H1 (cell line): Measurements from ENCODE around the gene CELF2. TPM values are rescaled to one million over a fixed set of nuclear protein-coding genes. Genes with fewer than 3 reads are reported as not detected.

ENCODE experiments used
- CTCF ChIA-PET: fragments of 300-600 bp; sonication (Branson Sonifier 250); formaldehyde crosslinking; loops from one replicate; lab custom pipeline; 2021; ENCODE audit not compliant: partially characterized antibody; lab: Charles Lee
- POLR2A ChIA-PET: fragments of 300-600 bp; sonication (Branson Sonifier 250); formaldehyde crosslinking; loops from one replicate; lab custom pipeline; 2021; ENCODE audit warnings: inconsistent platforms; ENCODE audit not compliant: partially characterized antibody; lab: Charles Lee
- DNase-seq, 2 experiments: peaks; one replicate each; pipeline versions ENCODE4 v3.0.0 to v3.0.0-alpha.2; 2010 to 2022; ENCODE audit warnings: low spot score in 2 of 2, low read depth in 1 of 2, mixed read lengths in 1 of 2
- FAIRE-seq: peaks from 2 replicates; lab custom pipeline; 2011; peaks lifted over from hg19 to GRCh38; lab: Jason Lieb, UNC
- H2AFZ ChIP-seq: 2 replicates; pipeline ENCODE4 v1.8.1; 2012; ENCODE audit warnings: low read length, inconsistent platforms
- H2AK5ac ChIP-seq: 2 replicates; pipeline ENCODE4 v1.6.1; 2013; ENCODE audit warnings: low read depth, low read length
- H2BK120ac ChIP-seq: replicated peaks from 2 replicates; pipeline ENCODE3; 2013; ENCODE audit warnings: low read depth, low read length, inconsistent platforms
- H2BK12ac ChIP-seq: 2 replicates; pipeline ENCODE4 v1.6.1; 2013; ENCODE audit warnings: low read depth, low read length
- H2BK15ac ChIP-seq: 2 replicates; pipeline ENCODE4 v1.6.1; 2013; ENCODE audit warnings: low read length
- H2BK20ac ChIP-seq: 2 replicates; pipeline ENCODE4 v1.6.1; 2013; ENCODE audit warnings: low read length
- H2BK5ac ChIP-seq: 2 replicates; pipeline ENCODE4 v1.6.1; 2013; ENCODE audit warnings: low read depth, low read length
- H3K14ac ChIP-seq: 2 replicates; pipeline ENCODE4 v1.6.1; 2013; ENCODE audit warnings: inconsistent platforms; ENCODE audit not compliant: insufficient read length
- H3K18ac ChIP-seq: 2 replicates; pipeline ENCODE4 v1.6.1; 2013; ENCODE audit warnings: low read length; ENCODE audit errors: extremely low read depth
- H3K23ac ChIP-seq: 2 replicates; pipeline ENCODE4 v1.6.1; 2013; ENCODE audit warnings: inconsistent platforms; ENCODE audit not compliant: insufficient read length
- H3K23me2 ChIP-seq: 2 replicates; pipeline ENCODE4 v1.6.1; 2013; ENCODE audit warnings: low read depth, low read length
- H3K27ac ChIP-seq: 2 replicates; pipeline ENCODE4 v1.6.1; 2011; ENCODE audit warnings: low read depth, low read length, inconsistent platforms
- H3K27me3 ChIP-seq, 4 experiments: replicated peaks in 1 of 4; 1 replicate in 1 of 4; 2 replicates in 3 of 4; pipeline versions ENCODE4 v1.6.1 to v1.8.1; 2011 to 2013; ENCODE audit warnings: low read length in 3 of 4, mild to moderate bottlenecking in 3 of 4, inconsistent platforms in 2 of 4, mixed read lengths in 2 of 4, moderate library complexity in 1 of 4; ENCODE audit not compliant: control insufficient read depth in 3 of 4, insufficient read depth in 3 of 4; ENCODE audit errors: extremely low read depth in 1 of 4
- H3K36me3 ChIP-seq, 4 experiments: 2 replicates each; pipeline versions ENCODE4 v1.6.1 to v1.8.1; 2011 to 2013; ENCODE audit warnings: mild to moderate bottlenecking in 4 of 4, low read length in 3 of 4, moderate library complexity in 2 of 4, control low read depth in 1 of 4, inconsistent platforms in 1 of 4; ENCODE audit not compliant: insufficient read depth in 4 of 4, control insufficient read depth in 2 of 4
- H3K4ac ChIP-seq: replicated peaks from 2 replicates; pipeline ENCODE3; 2013; ENCODE audit warnings: low read length, low read depth, mixed read lengths, inconsistent platforms; ENCODE audit not compliant: insufficient read length
- H3K4me1 ChIP-seq, 4 experiments: replicated peaks in 1 of 4; 1 replicate in 1 of 4; 2 replicates in 3 of 4; pipeline versions ENCODE4 v1.6.1 to v1.8.1; 2011 to 2013; ENCODE audit warnings: low read length in 3 of 4, inconsistent platforms in 2 of 4, mixed read lengths in 1 of 4; ENCODE audit not compliant: insufficient read depth in 4 of 4, control insufficient read depth in 3 of 4
- H3K4me2 ChIP-seq, 2 experiments: 2 replicates each; pipeline versions ENCODE4 v1.6.1 to v1.8.1; 2011 to 2013; ENCODE audit warnings: low read depth in 2 of 2, low read length in 2 of 2, control low read depth in 1 of 2, inconsistent platforms in 1 of 2, mild to moderate bottlenecking in 1 of 2; ENCODE audit not compliant: insufficient read depth in 1 of 2
- H3K4me3 ChIP-seq, 4 experiments: fragments of 200-600, 300-600 bp in 1 of 4; sonication (generic), shearing (Covaris generic), sonication (Bioruptor Twin) in 1 of 4; 2 replicates each; pipeline versions ENCODE4 v1.5.1 to v1.8.1; 2011 to 2016; ENCODE audit warnings: low read length in 4 of 4, low read depth in 3 of 4, control low read depth in 2 of 4, inconsistent platforms in 2 of 4, mild to moderate bottlenecking in 2 of 4, mixed read lengths in 1 of 4, moderate library complexity in 1 of 4; ENCODE audit not compliant: insufficient read depth in 2 of 4; ENCODE audit errors: extremely low read depth in 1 of 4
- H3K56ac ChIP-seq: replicated peaks from 2 replicates; pipeline ENCODE3; 2013; ENCODE audit warnings: low read depth, mild to moderate bottlenecking, mixed read lengths, low read length, inconsistent platforms; ENCODE audit not compliant: insufficient read length
- H3K79me1 ChIP-seq: 2 replicates; pipeline ENCODE4 v1.6.1; 2013; ENCODE audit warnings: low read depth, low read length, control low read depth
- H3K79me2 ChIP-seq, 2 experiments: 2 replicates each; pipeline versions ENCODE4 v1.6.1 to v1.8.1; 2012 to 2013; ENCODE audit warnings: low read length in 2 of 2, mild to moderate bottlenecking in 2 of 2, inconsistent platforms in 1 of 2; ENCODE audit not compliant: insufficient read depth in 2 of 2, control insufficient read depth in 1 of 2
- H3K9ac ChIP-seq, 4 experiments: replicated peaks in 1 of 4; 1 replicate in 1 of 4; 2 replicates in 3 of 4; pipeline versions ENCODE4 v1.6.1 to v1.8.1; 2011 to 2013; ENCODE audit warnings: low read depth in 3 of 4, low read length in 3 of 4, control low read depth in 2 of 4, mild to moderate bottlenecking in 2 of 4, moderate library complexity in 2 of 4, inconsistent platforms in 1 of 4; ENCODE audit errors: extremely low read depth in 1 of 4
- H3K9me3 ChIP-seq, 2 experiments: 2 replicates each; pipeline versions ENCODE4 v1.6.1 to v1.8.1; 2012 to 2013; ENCODE audit warnings: mild to moderate bottlenecking in 2 of 2, moderate library complexity in 2 of 2, control low read depth in 1 of 2, inconsistent platforms in 1 of 2, low read depth in 1 of 2, low read length in 1 of 2, mixed read lengths in 1 of 2; ENCODE audit not compliant: insufficient read depth in 2 of 2
- H4K20me1 ChIP-seq, 2 experiments: replicated peaks in 1 of 2; 2 replicates each; pipeline versions ENCODE3 to v1.8.1; 2011 to 2013; ENCODE audit warnings: inconsistent platforms in 2 of 2, low read length in 2 of 2, mild to moderate bottlenecking in 1 of 2; ENCODE audit not compliant: insufficient read depth in 2 of 2, control insufficient read depth in 1 of 2
- H4K5ac ChIP-seq: 2 replicates; pipeline ENCODE4 v1.6.1; 2013; ENCODE audit warnings: low read length, low read depth, mixed read lengths, inconsistent platforms; ENCODE audit not compliant: insufficient read length
- H4K8ac ChIP-seq: 2 replicates; pipeline ENCODE4 v1.8.0; 2013; ENCODE audit warnings: mild to moderate bottlenecking, moderate library complexity, low read length, inconsistent platforms; ENCODE audit not compliant: insufficient read depth; ENCODE audit errors: extremely low read depth
- H4K91ac ChIP-seq: replicated peaks from 2 replicates; pipeline ENCODE3; 2013; ENCODE audit warnings: low read length, mixed read lengths, inconsistent platforms; ENCODE audit not compliant: insufficient read length
- CTCF ChIP-seq, 3 experiments: IDR thresholded peaks; 1 replicate in 2 of 3; 2 replicates in 1 of 3; pipeline versions ENCODE4 v1.5.1 to v1.6.1; 2011; ENCODE audit warnings: low read length in 3 of 3, mild to moderate bottlenecking in 3 of 3, inconsistent platforms in 2 of 3, low read depth in 1 of 3, moderate library complexity in 1 of 3; ENCODE audit not compliant: insufficient read depth in 1 of 3; ENCODE audit errors: control extremely low read depth in 1 of 3
- POU5F1 ChIP-seq: IDR thresholded peaks from 2 replicates; pipeline ENCODE4 v1.6.1; 2011; ENCODE audit warnings: low read depth, mild to moderate bottlenecking, low read length, moderate library complexity
- WGBS, 2 experiments: shearing (Covaris generic) in 1 of 2; methylation state at CpG; one replicate each; pipeline versions ENCODE4 v1.1.6 to v1.1.7; 2013 to 2015; ENCODE audit warnings: low lambda C conversion rate in 2 of 2, mixed read lengths in 2 of 2, inconsistent platforms in 1 of 2, low coverage in 1 of 2, missing lambda C conversion rate in 1 of 2; ENCODE audit not compliant: insufficient replicate concordance in 2 of 2, insufficient coverage in 1 of 2, insufficient read length in 1 of 2; ENCODE audit errors: extremely low coverage in 1 of 2, missing lambda C conversion rate in 1 of 2; 5-methylcytosine and 5-hydroxymethylcytosine counted together
- polyA plus RNA-seq, 7 experiments: library from polyadenylated mRNA; depleted of rRNA in 3 of 7; stranded (reverse) in 5 of 7; unstranded in 2 of 7; fragments of >200 nt in 5 of 7; fragments of 200-250 nt in 2 of 7; gene quantifications; 1 replicate in 5 of 7; 2 replicates in 1 of 7; 4 replicates in 1 of 7; pipeline versions ENCODE4 v1.2.1 to v1.2.3, GENCODE V29; 2011 to 2013; ENCODE audit warnings: missing spikeins in 2 of 7, mixed read lengths in 2 of 7
- total RNA-seq: library from RNA; stranded (reverse); fragmentation: NEBNext Ultra II Directional; extraction: Animal tissue kit (Norgen Biotek cat#: 25700); gene quantifications from 2 replicates; pipeline ENCODE4 v1.2.1, GENCODE V29; 2021

CELF2 gene
- total and polyA plus RNA-seq, 2 of the 8 experiments (the other 6 are each of a cell fraction or from before 2014, with no cell fraction given) = 18.3 to 22.7 TPM

GRCh38 chr10:11260170-11260569 lies 242.5 kb downstream of the CELF2 start:
- H3K56ac ChIP-seq = no peak overlapping the region
- H2BK120ac ChIP-seq = no peak overlapping the region
- H3K4ac ChIP-seq = no peak overlapping the region
- H3K4me1 ChIP-seq = no peaks in the 10 kb centered on the region
- H3K9me3 ChIP-seq = no peaks in the 10 kb centered on the region
- DNase-seq = no peak
- no peaks in the 10 kb centered on the region for H4K20me1 ChIP-seq
- FAIRE-seq = no peak
- TF ChIP-seq CTCF (IDR thresholded peaks at IDR 0.05; ENCODE audit: control extremely low read depth in 1 of 3, insufficient read depth in 1 of 3, low read depth in 1 of 3, low read length in 3 of 3) (peak in 1 of 3 experiments; percentile 3; a peak in 1 of 4 replicates), POU5F1 (no peak)
- H3K79me1 ChIP-seq = no peaks in the 10 kb centered on the region
- no peak overlapping the region for H3K18ac ChIP-seq
- H3K27ac ChIP-seq = no peak overlapping the region
- no peak overlapping the region for H3K14ac ChIP-seq
- H2BK5ac ChIP-seq = no peak overlapping the region
- no peaks in the 10 kb centered on the region for H3K23me2 ChIP-seq
- no peak overlapping the region for H3K23ac ChIP-seq
- H4K5ac ChIP-seq = no peak overlapping the region
- H2BK15ac ChIP-seq = no peak overlapping the region
- H2BK20ac ChIP-seq = no peak overlapping the region
- no peak overlapping the region for H3K4me3 ChIP-seq
- H3K27me3 ChIP-seq = no peaks in the 10 kb centered on the region
- POLR2A ChIA-PET = no interaction called here
- H2AFZ ChIP-seq = no peak overlapping the region
- CTCF ChIA-PET = interaction anchor here (0.7 to 2.1 kb wide), 5 partner anchors 10 to 224 kb away, joined by 3 to 7 read pairs (median 4); no protein-coding TSS in a partner anchor
- H3K79me2 ChIP-seq = no peaks in the 10 kb centered on the region
- H4K91ac ChIP-seq = no peak overlapping the region
- H4K8ac ChIP-seq = no peak overlapping the region
- H3K4me2 ChIP-seq = no peak overlapping the region
- H2AK5ac ChIP-seq = no peak overlapping the region
- H3K36me3 ChIP-seq = peaks cover 0 to 9% (median 2%) of the 10 kb centered on the region in 4 experiments; a peak in 4 of 8 replicates
- H3K9ac ChIP-seq = no peak overlapping the region
- no peak overlapping the region for H2BK12ac ChIP-seq
- 94% methylated on average over 9 of the region's 9 CpGs; no CpG with 5 or more reads in 1 of the 2 experiments for WGBS, 2 experiments
